ENCODE measurements around the gene OR5P2.
"Not testable (repeated sequence)": the region's sequence is repeated elsewhere in the genome, so short reads cannot be mapped to it uniquely, and the experiment has no call there.

The OR5P2 gene, protein sequence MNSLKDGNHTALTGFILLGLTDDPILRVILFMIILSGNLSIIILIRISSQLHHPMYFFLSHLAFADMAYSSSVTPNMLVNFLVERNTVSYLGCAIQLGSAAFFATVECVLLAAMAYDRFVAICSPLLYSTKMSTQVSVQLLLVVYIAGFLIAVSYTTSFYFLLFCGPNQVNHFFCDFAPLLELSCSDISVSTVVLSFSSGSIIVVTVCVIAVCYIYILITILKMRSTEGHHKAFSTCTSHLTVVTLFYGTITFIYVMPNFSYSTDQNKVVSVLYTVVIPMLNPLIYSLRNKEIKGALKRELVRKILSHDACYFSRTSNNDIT

DNA sequence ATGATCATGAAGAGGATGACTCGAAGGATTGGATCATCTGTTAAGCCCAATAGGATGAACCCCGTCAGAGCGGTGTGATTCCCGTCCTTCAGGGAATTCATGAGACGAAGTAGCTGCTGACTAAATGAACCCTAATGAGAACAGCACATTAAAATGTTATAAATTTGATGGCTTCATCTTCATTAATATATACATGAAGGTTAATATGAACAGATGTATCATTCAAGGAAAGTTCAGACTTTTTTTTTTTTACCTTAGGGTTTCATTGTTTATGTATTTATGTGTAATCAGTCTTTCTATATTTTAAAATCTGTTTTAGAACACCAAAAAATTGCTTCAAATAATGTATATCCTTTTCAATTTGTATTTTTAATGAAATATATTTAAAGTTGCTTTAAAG, at the start of gene OR5P2:
OR5P2 (minus strand) TSS at position 101 of the 400 bp plus-strand sequence; CDS start at position 101, 0 bp downstream.
- H3K27ac ChIP-seq, result no peak within 1 kb of the TSS
- no peak for DNase-seq (ENCODE audit: low read depth, low spot score)

DNA sequence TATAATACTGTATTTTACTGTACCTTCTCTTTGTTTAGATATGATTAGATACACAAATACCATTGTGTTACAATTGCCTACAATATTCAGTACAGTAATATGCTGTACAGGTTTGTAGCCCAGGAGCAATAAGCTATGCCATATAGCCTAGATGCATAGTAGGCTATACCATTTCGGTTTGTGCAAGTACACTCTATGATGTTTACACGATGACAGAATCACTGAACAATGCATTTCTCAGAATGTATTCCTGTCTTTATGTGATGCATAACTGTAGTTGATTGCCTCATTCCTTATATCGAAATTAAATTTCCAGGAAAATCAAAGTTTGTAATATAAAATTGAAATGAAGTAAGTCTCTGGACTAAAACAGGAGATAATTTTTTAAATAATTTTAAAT, 49.3 kb upstream of the OR5P2 start:
- DNase-seq (ENCODE audit: low read depth, low spot score), result no peak
- H3K27ac ChIP-seq, result no peak overlapping the region

DNA sequence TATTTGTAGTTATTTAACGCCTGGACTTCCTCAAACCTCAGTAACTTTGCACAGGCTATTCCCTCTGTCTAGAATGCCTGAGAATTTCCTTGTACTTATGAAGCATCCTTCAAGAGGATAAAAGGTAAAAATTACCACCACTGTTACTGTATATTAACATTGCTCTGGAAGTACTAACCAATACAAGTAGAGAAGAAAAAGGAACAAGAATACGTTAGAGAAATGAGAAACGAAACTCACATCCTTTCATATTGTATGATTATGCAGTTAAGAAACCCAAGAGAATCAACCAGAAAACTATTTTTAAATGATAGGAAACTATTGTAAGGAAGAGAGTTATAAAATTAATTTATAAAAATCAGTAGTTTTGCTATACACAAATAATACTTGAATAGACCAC, 48.2 kb upstream of the OR5P2 start:
- H3K27ac ChIP-seq, result no peak overlapping the region
- DNase-seq (ENCODE audit: low read depth, low spot score), result no peak

DNA sequence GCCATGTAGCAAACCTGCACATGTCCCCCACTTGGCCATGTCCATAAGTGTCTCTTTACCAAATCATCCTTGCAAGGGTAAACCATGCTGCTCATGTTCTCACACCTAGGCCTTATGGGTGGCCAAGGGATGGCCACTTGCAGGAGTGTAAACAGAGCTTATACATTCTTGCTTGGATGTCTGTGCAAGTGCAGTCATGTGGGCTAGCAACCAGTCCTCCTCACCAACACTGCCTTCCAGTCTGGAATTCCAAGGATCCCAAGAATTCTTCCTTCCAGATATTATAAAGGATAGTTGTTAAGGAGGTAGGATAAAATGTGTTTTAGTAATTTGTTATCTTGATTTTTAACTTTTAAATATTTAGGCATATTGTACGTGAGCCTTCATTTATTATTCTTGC, 47.8 kb upstream of the OR5P2 start:
- DNase-seq (ENCODE audit: low read depth, low spot score), result no peak
- H3K27ac ChIP-seq, result no peak overlapping the region

DNA sequence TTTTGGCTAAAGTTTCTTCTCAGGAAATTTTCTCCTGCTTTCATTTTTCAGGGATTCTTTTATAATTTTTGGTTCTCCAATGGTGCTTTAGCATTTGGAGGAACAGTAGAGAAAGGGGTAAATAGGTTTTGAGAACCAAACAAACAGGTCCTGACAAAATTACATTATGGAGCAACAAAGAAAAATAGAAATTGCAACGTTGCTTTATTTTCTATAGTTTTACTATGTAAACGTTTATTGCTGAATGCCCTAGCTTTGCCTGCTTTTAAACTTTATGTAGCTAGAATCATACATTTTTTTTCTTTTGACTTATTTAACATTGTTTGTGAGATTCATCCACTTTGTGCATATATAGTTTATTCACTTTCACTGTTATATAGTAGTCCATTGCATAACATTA, 43.8 kb upstream of the OR5P2 start:
- H3K27ac ChIP-seq, result no peak overlapping the region
- no peak for DNase-seq (ENCODE audit: low read depth, low spot score)

DNA sequence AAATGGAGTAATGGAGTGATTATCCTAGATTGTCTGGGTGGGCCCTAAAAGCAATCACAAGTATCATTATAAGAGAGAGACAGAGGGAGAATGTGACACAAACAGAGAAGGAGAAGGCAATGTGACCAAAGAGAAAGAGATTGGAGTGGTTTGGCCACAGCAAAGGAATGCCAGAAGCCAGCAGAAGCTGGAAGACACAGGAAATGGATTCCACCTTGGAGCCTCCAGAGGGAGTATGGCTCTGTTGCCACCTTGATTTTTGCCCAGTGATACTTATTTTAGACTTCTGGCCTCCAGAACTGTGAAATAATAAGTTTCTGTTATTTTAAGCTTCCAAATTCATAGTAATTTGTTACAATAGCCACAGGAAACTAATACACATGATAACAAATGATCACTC, 36.8 kb upstream of the OR5P2 start:
- no peak for DNase-seq (ENCODE audit: low read depth, low spot score)
- H3K27ac ChIP-seq, result no peak overlapping the region

DNA sequence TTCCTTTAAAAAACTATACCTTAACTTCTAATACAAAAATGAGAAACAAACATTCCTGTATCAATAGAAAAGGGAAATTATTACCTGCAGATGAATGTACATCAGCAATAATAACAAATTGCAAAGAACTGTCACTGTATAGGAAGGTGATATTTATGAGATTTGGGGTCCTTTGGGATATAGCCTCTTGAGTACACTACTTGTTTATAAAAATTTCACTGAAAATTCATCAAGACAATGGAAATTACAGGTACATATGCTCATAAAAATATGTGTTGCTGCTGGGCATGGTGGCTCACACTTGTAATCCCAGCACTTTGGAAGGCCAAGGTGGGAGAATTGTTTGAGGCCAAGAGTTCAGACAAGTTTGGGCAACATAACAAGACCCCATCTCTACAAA, 34.0 kb upstream of the OR5P2 start, which contains the start of gene OR5P3:
OR5P3 (minus strand) TSS at position 101 of the 400 bp plus-strand sequence.
- no peak within 1 kb of the TSS for H3K27ac ChIP-seq
- DNase-seq (ENCODE audit: low read depth, low spot score), result no peak

DNA sequence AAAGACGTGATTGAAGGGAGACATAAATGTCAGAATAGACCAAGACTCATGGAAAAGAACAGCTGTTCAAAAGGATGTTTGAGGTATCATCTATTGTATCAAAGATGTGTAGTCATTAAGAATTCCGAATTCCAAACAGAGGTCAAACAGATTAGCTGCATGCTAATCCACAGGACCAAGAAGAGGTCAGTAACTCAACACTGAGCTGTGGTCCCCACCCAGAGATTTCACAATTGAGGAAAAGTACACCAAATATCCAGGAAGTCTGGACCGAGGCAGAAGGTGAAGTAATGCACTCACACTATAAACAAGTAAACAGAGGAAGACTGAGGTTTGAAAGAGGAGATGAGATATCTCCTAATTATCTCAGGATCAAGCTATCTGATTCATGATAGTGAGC, 29.6 kb upstream of the OR5P2 start:
- no peak overlapping the region for H3K27ac ChIP-seq

DNA sequence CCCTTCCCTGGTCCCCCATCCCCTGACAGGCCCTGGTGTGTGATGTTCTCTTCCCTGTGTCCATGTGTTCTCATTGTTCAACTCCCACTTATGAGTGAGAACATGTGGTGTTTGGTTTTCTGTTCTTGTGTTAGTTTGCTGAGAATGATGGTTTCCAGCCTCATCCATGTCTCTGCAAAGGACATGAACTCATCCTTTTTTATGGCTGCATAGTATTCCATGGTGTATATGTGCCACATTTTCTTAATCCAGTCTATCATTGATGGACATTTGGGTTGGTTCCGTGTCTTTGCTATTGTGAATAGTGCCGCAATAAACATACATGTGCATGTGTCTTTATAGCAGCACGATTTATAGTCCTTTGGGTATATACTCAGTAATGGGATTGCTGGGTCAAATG, 23.7 kb upstream of the OR5P2 start:
- not testable (repeated sequence) for H3K27ac ChIP-seq; DNase-seq (ENCODE audit: low read depth, low spot score)

More for the DNA sequence above, 29.6 kb upstream of the OR5P2 start:
- DNase-seq (ENCODE audit: low read depth, low spot score), result no peak

DNA sequence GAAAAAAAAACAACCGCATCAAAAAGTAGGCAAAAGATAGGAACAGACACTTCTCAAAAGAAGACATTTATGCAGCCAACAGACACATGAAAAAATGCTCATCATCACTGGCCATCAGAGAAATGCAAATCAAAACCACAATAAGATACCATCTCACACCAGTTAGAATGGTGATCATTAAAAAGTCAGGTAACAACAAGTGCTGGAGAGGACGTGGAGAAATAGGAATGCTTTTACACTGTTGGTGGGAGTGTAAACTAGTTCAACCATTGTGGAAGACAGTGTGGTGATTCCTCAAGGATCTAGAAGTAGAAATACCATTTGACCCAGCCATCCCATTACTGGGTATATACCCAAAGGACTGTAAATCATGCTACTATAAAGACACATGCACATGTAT, 18.2 kb upstream of the OR5P2 start:
- not testable (repeated sequence) for DNase-seq (ENCODE audit: low read depth, low spot score); H3K27ac ChIP-seq

DNA sequence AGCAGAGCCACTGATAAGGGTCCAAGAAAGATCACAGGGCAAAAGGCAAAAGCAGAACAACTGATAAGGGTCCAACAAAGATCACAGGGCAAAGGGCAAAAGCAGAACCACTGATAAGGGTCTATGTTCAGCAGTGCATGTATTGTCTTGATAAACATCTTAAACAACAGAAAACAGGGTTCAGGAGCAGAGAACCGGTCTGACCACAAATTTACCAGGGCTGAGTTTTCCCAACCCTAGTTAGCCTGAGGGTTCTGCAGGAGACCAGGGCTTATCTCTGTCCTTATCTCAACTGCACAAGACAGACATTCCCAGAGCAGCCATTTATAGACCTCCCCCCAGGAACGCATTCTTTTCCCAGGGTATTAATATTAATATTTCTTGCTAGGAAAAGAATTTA, 13.6 kb upstream of the OR5P2 start:
- DNase-seq (ENCODE audit: low read depth, low spot score); H3K27ac ChIP-seq: not testable (repeated sequence)

DNA sequence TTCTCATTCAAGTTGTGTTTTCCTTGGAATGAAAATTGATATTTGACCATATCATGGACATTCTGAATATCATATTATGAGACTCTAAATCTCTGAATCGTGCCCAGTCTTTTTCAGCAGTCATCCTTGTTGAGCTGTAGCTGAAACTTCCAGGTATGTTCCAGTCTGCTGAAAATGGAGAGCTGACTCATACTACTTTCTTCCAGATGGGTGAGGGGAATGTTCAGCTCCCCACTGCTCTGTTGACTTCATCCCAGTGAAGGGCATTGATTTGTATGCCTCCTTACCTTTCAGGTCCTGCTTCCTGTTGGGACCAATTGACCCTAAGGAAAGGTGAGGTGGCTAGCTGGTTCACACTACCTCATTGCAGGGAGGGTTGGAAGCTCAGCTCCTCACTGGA, 3.5 kb downstream of the OR5P2 start:
- no peak overlapping the region for H3K27ac ChIP-seq
- no peak for DNase-seq (ENCODE audit: low read depth, low spot score)

DNA sequence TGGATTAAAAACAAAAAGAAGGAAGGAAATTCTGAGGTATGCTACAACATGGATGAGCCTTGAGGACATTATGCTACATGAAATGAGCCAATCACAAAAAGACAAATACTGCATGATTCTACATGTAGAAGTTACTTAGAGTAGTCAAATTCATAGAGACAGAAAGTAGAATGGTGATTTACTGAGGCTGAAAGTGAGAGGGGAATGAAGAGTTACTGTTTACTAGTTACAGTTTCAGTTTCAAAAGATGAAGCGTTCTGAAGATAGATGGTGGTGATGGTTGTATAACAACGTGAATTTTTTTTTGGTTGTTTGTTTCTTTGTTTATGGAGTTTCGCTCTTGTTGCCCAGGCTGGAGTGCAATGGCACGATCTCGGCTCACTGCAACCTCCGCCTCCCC, 9.5 kb downstream of the OR5P2 start:
- H3K27ac ChIP-seq, result no peak overlapping the region
- DNase-seq (ENCODE audit: low read depth, low spot score), result no peak

DNA sequence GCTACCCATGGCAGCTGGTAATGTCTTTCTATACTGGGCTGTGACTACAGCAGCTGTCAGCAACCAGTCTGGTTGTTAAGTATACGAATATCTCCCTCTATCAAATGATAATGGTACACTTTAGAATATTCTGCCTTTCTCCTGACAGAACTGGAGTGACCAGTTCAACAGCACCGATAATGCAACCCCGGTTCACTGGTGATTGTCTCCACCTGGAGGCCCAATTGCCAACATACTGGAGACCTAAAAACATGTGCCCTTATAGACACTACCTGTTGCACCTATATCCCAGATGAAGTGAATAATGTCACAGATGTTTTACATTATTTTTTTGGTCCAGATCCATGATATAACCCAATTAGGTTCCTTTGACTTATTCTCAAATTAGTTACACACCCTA, 21.1 kb downstream of the OR5P2 start:
- DNase-seq (ENCODE audit: low read depth, low spot score), result no peak
- H3K27ac ChIP-seq, result no peak overlapping the region

DNA sequence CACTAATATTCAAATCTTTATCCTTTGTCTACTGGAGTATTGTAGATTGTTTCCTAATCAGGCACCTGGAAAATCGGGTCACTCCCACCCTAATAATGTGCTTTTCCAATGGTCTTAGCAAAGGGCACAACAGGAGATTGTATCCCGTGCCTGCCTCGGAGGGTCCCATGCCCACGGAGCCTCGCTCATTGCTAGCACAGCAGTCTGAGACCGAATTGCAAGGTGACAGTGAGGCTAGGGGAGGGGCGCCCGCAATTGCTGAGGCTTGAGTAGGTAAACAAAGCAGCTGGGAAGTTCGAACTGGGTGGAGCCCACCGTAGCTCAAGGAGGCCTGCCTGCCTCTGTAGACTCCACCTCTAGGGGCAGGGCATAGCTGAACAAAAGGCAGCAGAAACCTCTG, 32.4 kb downstream of the OR5P2 start:
- DNase-seq (ENCODE audit: low read depth, low spot score), result not testable (repeated sequence)

DNA sequence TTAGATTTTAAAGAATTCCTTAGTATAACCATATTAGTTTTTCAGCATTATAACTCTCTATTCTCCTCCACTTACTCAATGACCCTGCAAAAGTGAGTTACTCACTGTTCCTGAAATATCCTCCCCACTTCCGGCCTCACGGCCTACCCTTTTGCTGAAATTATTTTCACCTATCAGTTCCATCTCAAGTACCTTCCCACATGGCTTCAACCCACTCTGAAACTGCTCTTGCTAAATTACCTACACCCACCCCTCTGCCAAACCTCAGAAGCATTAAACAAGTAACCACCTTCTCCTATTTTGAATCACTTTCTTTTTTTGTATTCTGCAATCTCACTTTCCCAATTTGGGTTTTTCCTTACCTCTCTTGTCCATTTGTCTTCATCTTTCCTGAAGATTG, 37.7 kb downstream of the OR5P2 start:
- no peak overlapping the region for H3K27ac ChIP-seq
- DNase-seq (ENCODE audit: low read depth, low spot score), result no peak

More for the DNA sequence above, 32.4 kb downstream of the OR5P2 start:
- H3K27ac ChIP-seq, result not testable (repeated sequence)

DNA sequence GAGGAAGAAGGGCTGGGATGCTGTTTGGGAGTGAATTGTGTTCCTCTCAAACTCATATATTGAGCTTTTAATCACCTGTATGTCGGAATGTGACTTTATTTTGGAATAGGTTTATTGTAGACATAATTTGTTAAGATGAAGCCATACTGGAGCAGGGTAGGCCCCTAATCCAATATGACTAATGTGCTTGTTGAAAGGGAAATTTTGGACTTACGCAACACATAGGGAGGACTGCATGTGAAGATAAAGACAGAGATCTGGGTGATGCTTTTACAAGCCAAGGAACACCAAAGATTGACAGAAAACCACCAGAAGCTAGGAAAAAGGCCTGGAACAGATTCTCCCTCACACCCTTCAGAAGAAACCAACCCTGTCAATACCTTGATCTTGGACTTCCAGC, 47.3 kb downstream of the OR5P2 start:
- no peak overlapping the region for H3K27ac ChIP-seq
- DNase-seq (ENCODE audit: low read depth, low spot score), result peak; percentile 5

Data from epithelial cell of prostate (primary cell).